Natural killer cell treated with Interleukin-12 subunit alpha and Interleukin-12 subunit beta and Interleukin-15 and Interleukin-18, amount 100 ng/mL, for 72 hours (primary cell): Measurements from ENCODE around the gene PSME3. TPM values are rescaled to one million over a fixed set of nuclear protein-coding genes. Genes with fewer than 3 reads are reported as not detected.

Experiments used
- ATAC-seq, 2 donors: fragments of 150-1000 bp; cut with Tn5 transposase in 1 of 2; sonication (Bioruptor Pico), chemical (Tn5 transposase) in 1 of 2; 2 replicates each; pipeline ENCODE4 v1.10.0; 2021
- DNase-seq: peaks from one replicate; pipeline ENCODE4 v3.0.0; 2022; ENCODE audit warnings: low spot score
- H3K27ac Mint-ChIP-seq, 2 donors: 1 replicate in 1 of 2; 2 replicates in 1 of 2; pipeline ENCODE4 v1.8.0; 2022; ENCODE audit warnings: mixed read lengths in 2 of 2, mild to moderate bottlenecking in 1 of 2, moderate library complexity in 1 of 2
- H3K27me3 Mint-ChIP-seq, 2 donors: 1 replicate in 1 of 2; 2 replicates in 1 of 2; pipeline ENCODE4 v1.8.0; 2022; ENCODE audit warnings: mixed read lengths in 2 of 2
- H3K36me3 Mint-ChIP-seq: one replicate; pipeline ENCODE4 v1.8.0; 2022; ENCODE audit warnings: mixed read lengths
- H3K4me1 Mint-ChIP-seq, 2 donors: 1 replicate in 1 of 2; 2 replicates in 1 of 2; pipeline ENCODE4 v1.8.0; 2022; ENCODE audit warnings: low read depth in 2 of 2, mixed read lengths in 2 of 2, mild to moderate bottlenecking in 1 of 2
- H3K4me3 Mint-ChIP-seq: one replicate; pipeline ENCODE4 v1.8.0; 2022; ENCODE audit warnings: mixed read lengths
- H3K9me3 Mint-ChIP-seq: 2 replicates; pipeline ENCODE4 v1.8.0; 2022; ENCODE audit warnings: mixed read lengths
- total RNA-seq, 2 donors: library from RNA; stranded (reverse); gene quantifications; one replicate each; pipeline ENCODE4 v1.2.3, GENCODE V29; 2022

The PSME3 gene
- total RNA-seq, 2 donors from 2014 or later = 152 to 251 TPM

DNA sequence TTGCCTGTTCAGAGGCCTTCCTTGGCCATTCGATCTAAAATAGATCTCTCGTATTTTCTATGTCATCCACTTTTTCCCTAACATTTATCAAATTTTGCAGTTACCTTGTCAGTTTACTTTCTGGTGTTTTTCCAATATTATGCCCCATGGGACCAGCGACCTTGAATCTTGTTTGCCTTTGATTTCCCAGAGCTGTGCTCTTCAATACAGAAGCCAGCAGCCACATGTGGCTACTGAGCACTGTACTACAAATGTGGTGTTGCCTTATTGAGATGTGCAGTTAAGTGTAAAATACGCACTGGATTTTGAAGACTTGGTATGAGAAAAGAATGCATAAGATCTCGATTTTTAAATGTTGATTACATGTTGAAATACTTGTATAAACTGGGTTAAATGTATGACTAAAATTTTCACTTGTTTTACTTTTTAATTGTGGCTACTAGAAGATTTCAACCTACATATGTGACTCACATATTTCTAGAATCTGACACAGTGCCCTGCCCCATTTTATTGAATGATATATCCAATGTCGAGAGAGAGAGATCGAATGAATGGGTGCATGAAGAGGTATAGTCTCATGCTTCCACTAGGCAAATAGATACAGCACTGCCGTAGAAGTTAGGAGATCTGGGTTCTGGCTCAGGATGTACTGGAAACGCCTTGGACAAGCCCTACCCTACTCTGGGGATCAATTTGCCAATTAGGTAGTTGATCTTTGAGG, 824 bp upstream of the PSME3 start:
- peaks cover 18 to 20% of the 10 kb centered on the region in 2 donors for H3K4me1 Mint-ChIP-seq
- ATAC-seq = peak in 1 of 2 donors; percentile 8

DNA sequence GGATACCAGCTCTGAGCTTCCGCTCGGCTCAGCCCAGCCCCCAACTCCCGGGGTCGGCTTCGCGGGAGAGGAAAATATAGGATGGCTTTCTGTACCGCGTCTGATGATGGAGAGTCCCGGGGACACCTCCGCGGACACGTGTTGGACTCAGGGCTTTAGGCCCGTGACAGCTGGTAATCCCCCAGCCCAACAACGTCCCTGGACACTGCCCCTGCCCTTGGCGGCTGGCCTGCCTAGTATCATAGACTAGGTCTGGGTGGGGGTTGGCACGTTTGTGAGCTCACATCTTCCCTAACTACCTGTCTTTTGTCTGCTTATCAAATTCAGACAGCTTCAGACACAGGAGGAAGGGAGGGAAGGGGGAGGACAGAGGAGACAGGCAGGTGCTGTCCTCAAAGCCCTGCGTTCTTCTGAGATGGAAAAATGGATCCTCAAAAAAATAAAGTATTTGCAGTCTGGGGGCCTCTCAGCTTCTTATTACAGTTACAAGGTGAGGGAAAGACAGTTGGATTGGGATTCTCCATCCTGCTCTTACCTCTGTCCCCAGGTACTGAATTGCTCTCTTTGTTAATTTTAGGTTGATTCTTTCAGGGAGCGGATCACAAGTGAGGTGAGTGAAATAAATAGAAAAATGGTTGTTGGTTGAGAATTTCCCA, 698 bp downstream of the PSME3 start:
- ATAC-seq (no peak), DNase-seq (no peak)
- H3K9me3 Mint-ChIP-seq = no peaks in the 10 kb centered on the region
- H3K4me1 Mint-ChIP-seq = peaks cover 20 to 22% of the 10 kb centered on the region in 2 donors
- H3K27me3 Mint-ChIP-seq = peaks cover 0 to 5% of the 10 kb centered on the region in 2 donors
- peaks cover 8% of the 10 kb centered on the region for H3K36me3 Mint-ChIP-seq
- H3K27ac Mint-ChIP-seq = peak overlapping the region; percentile 96 to 97
- H3K4me3 Mint-ChIP-seq = peak overlapping the region; percentile 92

More for the DNA sequence above, 824 bp upstream of the PSME3 start:
- Mint-ChIP-seq H3K27me3 (peaks cover 7 to 13% of the 10 kb centered on the region in 2 donors), H3K36me3 (no peaks in the 10 kb centered on the region), H3K4me3 (peak overlapping the region; percentile 92), H3K27ac (peak overlapping the region; percentile 96 to 97), H3K9me3 (no peaks in the 10 kb centered on the region)
- no peak for DNase-seq

GRCh38 chr17:42835732-42836131, 2.5 kb downstream of the PSME3 start:
- ATAC-seq (no peak), DNase-seq (no peak)
- H3K27me3 Mint-ChIP-seq = no peaks in the 10 kb centered on the region
- H3K36me3 Mint-ChIP-seq = peaks cover 14% of the 10 kb centered on the region
- peaks cover 20 to 22% of the 10 kb centered on the region in 2 donors for H3K4me1 Mint-ChIP-seq
- H3K9me3 Mint-ChIP-seq = no peaks in the 10 kb centered on the region
- no peak overlapping the region for H3K4me3 Mint-ChIP-seq
- no peak overlapping the region for H3K27ac Mint-ChIP-seq

DNA sequence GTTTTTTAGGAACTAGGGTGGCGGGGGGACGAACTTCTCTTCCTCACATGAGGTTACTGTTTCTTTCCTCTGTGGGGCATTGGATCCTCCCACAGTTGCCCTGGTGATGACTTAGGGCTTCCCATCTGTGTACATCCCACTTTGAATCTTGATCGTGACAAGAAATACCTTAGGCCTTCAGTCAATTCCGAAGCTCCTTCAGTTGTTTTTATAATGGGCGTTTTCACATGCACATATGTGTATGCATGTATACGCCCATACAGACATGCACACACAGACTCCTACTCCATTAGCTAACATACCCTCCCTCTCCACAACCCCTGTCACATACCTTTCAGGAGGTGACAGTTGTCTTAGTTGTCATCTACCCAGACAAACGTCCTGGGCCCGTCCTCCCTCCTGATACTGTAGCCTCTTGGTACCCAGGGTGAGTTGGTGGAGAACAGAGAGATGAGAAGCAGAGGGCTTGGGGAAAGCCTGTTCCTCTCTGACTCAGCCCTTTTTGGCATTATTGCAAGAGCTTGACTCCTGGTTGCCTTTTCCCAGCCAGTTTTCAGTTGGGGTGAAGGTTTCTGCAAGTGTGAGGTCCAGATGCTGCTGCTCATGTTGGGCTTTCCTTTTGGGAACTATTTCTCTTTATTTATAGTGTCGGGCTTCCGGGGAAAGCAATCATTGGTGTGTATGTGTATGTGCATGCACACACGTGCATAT, 8.9 kb downstream of the PSME3 start:
- peaks cover 19 to 26% of the 10 kb centered on the region in 2 donors for H3K4me1 Mint-ChIP-seq
- peaks cover 32% of the 10 kb centered on the region for H3K36me3 Mint-ChIP-seq
- DNase-seq (no peak), ATAC-seq (no peak)
- H3K27me3 Mint-ChIP-seq = no peaks in the 10 kb centered on the region
- H3K9me3 Mint-ChIP-seq = no peaks in the 10 kb centered on the region
- H3K4me3 Mint-ChIP-seq = no peak overlapping the region
- no peak overlapping the region for H3K27ac Mint-ChIP-seq

- no peaks in the 10 kb centered on the region for H3K9me3 Mint-ChIP-seq
- no peak overlapping the region for H3K4me3 Mint-ChIP-seq
- H3K27me3 Mint-ChIP-seq = no peaks in the 10 kb centered on the region
- DNase-seq (no peak), ATAC-seq (no peak)
- peaks cover 19 to 24% of the 10 kb centered on the region in 2 donors for H3K4me1 Mint-ChIP-seq
- H3K27ac Mint-ChIP-seq = no peak overlapping the region
- H3K36me3 Mint-ChIP-seq = peaks cover 27% of the 10 kb centered on the region
Observed at GRCh38 chr17:42843358-42843934, 10.2 kb downstream of the PSME3 start.

GRCh38 chr17:42844271-42844670, 11.1 kb downstream of the PSME3 start, which contains the start of gene AOC2:
AOC2 (plus strand) TSS chr17:42844580; CDS start chr17:42844627, 47 bp downstream.
- Mint-ChIP-seq H3K4me1 (peaks cover 19 to 24% of the 10 kb centered on the region in 2 donors), H3K4me3 (no peak within 1 kb of the TSS), H3K27me3 (no peaks in the 10 kb centered on the region), H3K27ac (peak within 1 kb of the TSS in 1 of 2 donors; percentile 82), H3K9me3 (no peaks in the 10 kb centered on the region), H3K36me3 (peaks cover 20% of the 10 kb centered on the region)
- ATAC-seq (no peak), DNase-seq (no peak)

- ATAC-seq (no peak), DNase-seq (no peak)
- no peaks in the 10 kb centered on the region for H3K27me3 Mint-ChIP-seq
- H3K4me1 Mint-ChIP-seq = peaks cover 19 to 24% of the 10 kb centered on the region in 2 donors
- peak overlapping the region in 1 of 2 donors; percentile 82 for H3K27ac Mint-ChIP-seq
- H3K9me3 Mint-ChIP-seq = no peaks in the 10 kb centered on the region
- H3K36me3 Mint-ChIP-seq = peaks cover 17% of the 10 kb centered on the region
- H3K4me3 Mint-ChIP-seq = no peak overlapping the region
Observed at GRCh38 chr17:42844761-42845555, 11.8 kb downstream of the PSME3 start.

GRCh38 chr17:42845556-42845917, 12.3 kb downstream of the PSME3 start:
- Mint-ChIP-seq H3K27ac (peak overlapping the region; percentile 64 to 82), H3K27me3 (peaks cover 0 to 4% of the 10 kb centered on the region in 2 donors), H3K36me3 (peaks cover 17% of the 10 kb centered on the region), H3K4me1 (peaks cover 19 to 24% of the 10 kb centered on the region in 2 donors), H3K4me3 (no peak overlapping the region), H3K9me3 (no peaks in the 10 kb centered on the region)
- no peak for ATAC-seq
- no peak for DNase-seq

GRCh38 chr17:42845918-42846593, 12.9 kb downstream of the PSME3 start:
- H3K36me3 Mint-ChIP-seq = peaks cover 17% of the 10 kb centered on the region
- no peaks in the 10 kb centered on the region for H3K9me3 Mint-ChIP-seq
- peaks cover 19 to 24% of the 10 kb centered on the region in 2 donors for H3K4me1 Mint-ChIP-seq
- peak overlapping the region; percentile 51 for H3K4me3 Mint-ChIP-seq
- peak overlapping the region; percentile 64 to 82 for H3K27ac Mint-ChIP-seq
- H3K27me3 Mint-ChIP-seq = peaks cover 0 to 4% of the 10 kb centered on the region in 2 donors
- ATAC-seq = peak; percentile 85 to 93
- DNase-seq = peak; percentile 79

GRCh38 chr17:42846594-42847280, 13.5 kb downstream of the PSME3 start:
- Mint-ChIP-seq H3K4me3 (no peak overlapping the region), H3K36me3 (peaks cover 16% of the 10 kb centered on the region), H3K4me1 (peaks cover 19 to 24% of the 10 kb centered on the region in 2 donors), H3K9me3 (no peaks in the 10 kb centered on the region), H3K27me3 (peaks cover 0 to 4% of the 10 kb centered on the region in 2 donors), H3K27ac (peak overlapping the region; percentile 64 to 82)
- no peak for ATAC-seq
- no peak for DNase-seq

- Mint-ChIP-seq H3K36me3 (peaks cover 3% of the 10 kb centered on the region), H3K27ac (no peak overlapping the region), H3K4me1 (peaks cover 14 to 24% of the 10 kb centered on the region in 2 donors), H3K4me3 (no peak overlapping the region), H3K27me3 (peaks cover 0 to 4% of the 10 kb centered on the region in 2 donors), H3K9me3 (no peaks in the 10 kb centered on the region)
- no peak for DNase-seq
- ATAC-seq = no peak
Observed at GRCh38 chr17:42848093-42848492, 14.9 kb downstream of the PSME3 start.

DNA sequence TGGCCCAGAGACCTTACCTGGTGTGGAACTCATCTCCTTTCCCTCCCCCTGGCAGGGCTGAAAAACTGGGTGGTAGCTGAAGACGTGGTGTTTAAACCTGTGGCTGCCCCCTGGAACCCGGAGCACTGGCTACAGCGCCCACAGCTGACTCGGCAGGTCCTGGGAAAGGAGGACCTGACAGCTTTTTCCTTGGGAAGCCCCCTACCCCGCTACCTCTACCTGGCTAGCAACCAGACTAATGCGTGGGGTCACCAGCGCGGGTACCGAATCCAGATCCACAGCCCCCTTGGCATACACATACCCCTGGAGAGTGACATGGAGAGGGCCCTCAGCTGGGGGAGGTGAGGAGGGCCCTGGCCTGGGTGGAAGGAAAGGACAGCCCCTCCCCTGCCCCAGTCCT, 15.8 kb downstream of the PSME3 start:
- Mint-ChIP-seq H3K4me1 (peaks cover 14 to 24% of the 10 kb centered on the region in 2 donors), H3K4me3 (no peak overlapping the region), H3K27me3 (peaks cover 0 to 8% of the 10 kb centered on the region in 2 donors), H3K36me3 (no peaks in the 10 kb centered on the region), H3K27ac (no peak overlapping the region), H3K9me3 (no peaks in the 10 kb centered on the region)
- DNase-seq (no peak), ATAC-seq (no peak)
